H1 (cell line): ENCODE measurements around the gene FBXW10B.
"Not testable (repeated sequence)": the region's sequence is repeated elsewhere in the genome, so short reads cannot be mapped to it uniquely, and the experiment has no call there.

Source experiments
- POLR2AphosphoS5 ChIP-seq: IDR thresholded peaks from 2 replicates; pipeline ENCODE4 v1.6.1; 2011; ENCODE audit warnings: low read depth, low read length
- TEAD4 ChIP-seq: IDR thresholded peaks from 2 replicates; pipeline ENCODE4 v1.6.1; 2012; ENCODE audit warnings: low read depth, low read length, inconsistent platforms, mixed read lengths
- TF ChIP-seq, protein P1 (sequence below), 3 experiments: IDR thresholded peaks; 1 replicate in 2 of 3; 2 replicates in 1 of 3; pipeline versions ENCODE4 v1.5.1 to v1.6.1; 2011; ENCODE audit warnings: low read length in 3 of 3, mild to moderate bottlenecking in 3 of 3, inconsistent platforms in 2 of 3, low read depth in 1 of 3, moderate library complexity in 1 of 3; ENCODE audit not compliant: insufficient read depth in 1 of 3; ENCODE audit errors: control extremely low read depth in 1 of 3

DNA sequence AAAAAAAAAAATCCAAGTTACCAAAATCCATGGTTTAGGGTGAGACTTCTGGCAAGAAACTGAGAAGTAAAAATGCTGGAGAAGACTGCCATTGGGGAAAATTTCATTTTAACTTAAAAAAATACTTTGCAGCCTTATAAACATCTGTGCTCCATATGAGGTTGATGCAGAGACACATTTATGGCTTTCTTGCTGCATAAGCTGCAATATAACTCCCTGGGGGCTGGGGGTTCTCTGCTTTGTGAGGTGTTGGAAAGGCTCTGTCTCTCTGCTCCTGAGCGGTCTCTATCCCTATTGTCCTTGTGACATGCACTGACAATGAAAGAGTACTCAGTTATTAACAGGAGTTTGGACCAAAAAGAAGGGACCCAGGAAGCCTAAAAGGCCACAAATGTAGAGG is 6.4 kb downstream of the FBXW10B start:
- TF ChIP-seq POLR2AphosphoS5, TEAD4: not testable (repeated sequence)
- TF ChIP-seq, protein P1, sequence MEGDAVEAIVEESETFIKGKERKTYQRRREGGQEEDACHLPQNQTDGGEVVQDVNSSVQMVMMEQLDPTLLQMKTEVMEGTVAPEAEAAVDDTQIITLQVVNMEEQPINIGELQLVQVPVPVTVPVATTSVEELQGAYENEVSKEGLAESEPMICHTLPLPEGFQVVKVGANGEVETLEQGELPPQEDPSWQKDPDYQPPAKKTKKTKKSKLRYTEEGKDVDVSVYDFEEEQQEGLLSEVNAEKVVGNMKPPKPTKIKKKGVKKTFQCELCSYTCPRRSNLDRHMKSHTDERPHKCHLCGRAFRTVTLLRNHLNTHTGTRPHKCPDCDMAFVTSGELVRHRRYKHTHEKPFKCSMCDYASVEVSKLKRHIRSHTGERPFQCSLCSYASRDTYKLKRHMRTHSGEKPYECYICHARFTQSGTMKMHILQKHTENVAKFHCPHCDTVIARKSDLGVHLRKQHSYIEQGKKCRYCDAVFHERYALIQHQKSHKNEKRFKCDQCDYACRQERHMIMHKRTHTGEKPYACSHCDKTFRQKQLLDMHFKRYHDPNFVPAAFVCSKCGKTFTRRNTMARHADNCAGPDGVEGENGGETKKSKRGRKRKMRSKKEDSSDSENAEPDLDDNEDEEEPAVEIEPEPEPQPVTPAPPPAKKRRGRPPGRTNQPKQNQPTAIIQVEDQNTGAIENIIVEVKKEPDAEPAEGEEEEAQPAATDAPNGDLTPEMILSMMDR (IDR thresholded peaks at IDR 0.05; ENCODE audit: control extremely low read depth in 1 of 3, insufficient read depth in 1 of 3, low read depth in 1 of 3, low read length in 3 of 3): not testable (repeated sequence)
